Putamen (tissue), 1 donor: Measurements from ENCODE around the gene WHRN.

ENCODE experiments used
- DNase-seq: peaks from one replicate; pipeline ENCODE4 v3.0.0-alpha.2; 2016; ENCODE audit warnings: low spot score

Gene WHRN

GRCh38 chr9:114470581-114470980 lies 34.7 kb downstream of the WHRN start:
- no peak for DNase-seq

- DNase-seq, result no peak
Observed at GRCh38 chr9:114470121-114470520, 35.2 kb downstream of the WHRN start.

GRCh38 chr9:114469091-114469853 lies 36.0 kb downstream of the WHRN start:
- no peak for DNase-seq

GRCh38 chr9:114467910-114468309 lies 37.4 kb downstream of the WHRN start:
- no peak for DNase-seq

GRCh38 chr9:114467226-114467750 lies 38.0 kb downstream of the WHRN start:
- no peak for DNase-seq

- DNase-seq, result no peak
Observed at GRCh38 chr9:114465906-114466900, 39.1 kb downstream of the WHRN start.

GRCh38 chr9:114465417-114465816 lies 39.9 kb downstream of the WHRN start:
- no peak for DNase-seq

- DNase-seq, result no peak
Observed at GRCh38 chr9:114464281-114465051, 40.8 kb downstream of the WHRN start.

GRCh38 chr9:114462791-114463190 lies 42.5 kb downstream of the WHRN start:
- no peak for DNase-seq

- DNase-seq, result no peak
Observed at GRCh38 chr9:114461468-114461867, 43.8 kb downstream of the WHRN start.

GRCh38 chr9:114460513-114461199 lies 44.6 kb downstream of the WHRN start:
- no peak for DNase-seq

GRCh38 chr9:114459464-114459863 lies 45.8 kb downstream of the WHRN start:
- DNase-seq, result no peak

- DNase-seq, result no peak
Observed at GRCh38 chr9:114456929-114457328, 48.3 kb downstream of the WHRN start.

GRCh38 chr9:114454652-114455051 lies 50.6 kb downstream of the WHRN start:
- no peak for DNase-seq

- DNase-seq, result no peak
Observed at GRCh38 chr9:114452219-114453165, 52.8 kb downstream of the WHRN start.

- DNase-seq, result no peak
Observed at GRCh38 chr9:114451707-114452031, 53.6 kb downstream of the WHRN start.

GRCh38 chr9:114450833-114451706 lies 54.2 kb downstream of the WHRN start:
- no peak for DNase-seq

GRCh38 chr9:114450181-114450580 lies 55.1 kb downstream of the WHRN start:
- no peak for DNase-seq

GRCh38 chr9:114449236-114449635 lies 56.0 kb downstream of the WHRN start:
- DNase-seq, result no peak
